ENCODE data around the gene POLR1A. TPM values are rescaled to one million over a fixed set of nuclear protein-coding genes. Genes with fewer than 3 reads are reported as not detected.

POLR1A gene
- total RNA-seq, 5 donors from 2014 or later (not counting 1 experiment from before 2014, with no cell fraction given): 22.0 to 28.7 (median 25.7) TPM

DNA sequence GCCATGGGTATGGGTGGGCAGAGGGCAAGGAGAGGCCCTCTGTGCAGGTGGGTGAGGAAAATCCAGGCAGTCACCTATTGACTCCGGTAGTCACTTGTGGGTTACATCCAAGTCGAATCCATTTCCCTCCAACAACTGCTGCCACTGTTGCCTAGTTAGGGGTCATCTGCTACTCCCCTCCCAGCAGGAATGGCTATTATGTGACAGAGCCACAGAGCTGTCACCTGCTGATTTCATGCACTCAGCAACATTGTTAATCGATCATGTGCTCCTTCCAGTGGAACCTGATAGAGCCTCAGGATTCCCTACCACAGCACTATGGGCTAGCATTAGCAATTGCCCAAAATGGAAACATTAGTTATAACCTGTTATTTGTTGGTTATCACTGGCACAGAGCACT, 31.4 kb downstream of the POLR1A start:
- no peak for ATAC-seq (replicated peaks in 1 of 4)
- Mint-ChIP-seq H3K27ac (peak overlapping the region in 1 of 2 donors; percentile 34), H3K4me1 (peaks cover 8 to 22% (median 21%) of the 10 kb centered on the region in 3 donors), H3K27me3 (no peaks in the 10 kb centered on the region), H3K9me3 (no peaks in the 10 kb centered on the region), H3K36me3 (peaks cover 57% of the 10 kb centered on the region), H3K4me3 (no peak overlapping the region)
- CTCF ChIA-PET: no interaction called here
- peaks cover 14 to 73% of the 10 kb centered on the region in 2 donors for H3K36me3 ChIP-seq (ENCODE audit: control insufficient read depth in 2 of 2, extremely low read depth in 1 of 2, insufficient read depth in 1 of 2, low read length in 1 of 2)
- POLR2A ChIA-PET: no interaction called here
- H3K27ac ChIP-seq (ENCODE audit: low read length): no peak overlapping the region
- peaks cover 0 to 14% of the 10 kb centered on the region in 2 experiments for H3K4me1 ChIP-seq (ENCODE audit: control insufficient read depth in 1 of 2, extremely low read depth in 1 of 2, insufficient read depth in 2 of 2, low read length in 2 of 2)
- no peaks in the 10 kb centered on the region for H3K27me3 ChIP-seq (replicated peaks in 1 of 2; ENCODE audit: control insufficient read depth in 2 of 2, extremely low read depth in 1 of 2, insufficient read depth in 2 of 2, low read length in 1 of 2)
- 90% methylated on average over 2 of the region's 3 CpGs for WGBS (ENCODE audit: insufficient coverage)
- no peak for DNase-seq
- no peak overlapping the region for H3K4me3 ChIP-seq (ENCODE audit: control insufficient read depth in 1 of 2, extremely low read depth in 1 of 2, low read length in 1 of 2)
- no peaks in the 10 kb centered on the region for H3K9me3 ChIP-seq

DNA sequence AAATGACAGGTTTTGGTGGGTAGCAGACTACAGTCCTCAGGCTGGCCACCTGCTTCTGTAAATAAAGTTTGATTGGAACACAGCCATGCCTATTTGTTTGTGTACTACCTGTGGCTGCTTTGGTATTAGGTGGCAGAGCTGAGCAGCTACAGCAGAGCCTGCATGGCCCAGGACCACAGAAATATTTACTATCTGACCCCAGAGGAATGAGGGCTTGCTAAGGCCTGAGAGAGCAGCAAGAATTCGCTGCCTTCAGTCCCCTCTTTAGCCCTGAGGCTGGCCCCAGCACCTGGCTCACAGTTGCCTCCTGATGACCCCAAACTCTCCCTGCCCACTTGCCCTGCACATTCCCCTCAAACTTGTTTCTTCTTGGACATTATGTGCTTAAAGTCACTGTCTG, 32.5 kb downstream of the POLR1A start:
- DNase-seq: no peak
- WGBS (ENCODE audit: insufficient coverage): 100% methylated on average over 1 of the region's 1 CpG
- Histone ChIP-seq H3K27me3 (replicated peaks in 1 of 2; ENCODE audit: control insufficient read depth in 2 of 2, extremely low read depth in 1 of 2, insufficient read depth in 2 of 2, low read length in 1 of 2) (no peaks in the 10 kb centered on the region), H3K4me3 (ENCODE audit: control insufficient read depth in 1 of 2, extremely low read depth in 1 of 2, low read length in 1 of 2) (no peak overlapping the region), H3K9me3 (no peaks in the 10 kb centered on the region), H3K4me1 (ENCODE audit: control insufficient read depth in 1 of 2, extremely low read depth in 1 of 2, insufficient read depth in 2 of 2, low read length in 2 of 2) (peaks cover 3 to 18% of the 10 kb centered on the region in 2 experiments), H3K27ac (ENCODE audit: low read length) (no peak overlapping the region), H3K36me3 (ENCODE audit: control insufficient read depth in 2 of 2, extremely low read depth in 1 of 2, insufficient read depth in 1 of 2, low read length in 1 of 2) (peaks cover 17 to 80% of the 10 kb centered on the region in 2 donors)
- Mint-ChIP-seq H3K9me3 (no peaks in the 10 kb centered on the region), H3K4me1 (peaks cover 7 to 23% (median 22%) of the 10 kb centered on the region in 3 donors), H3K36me3 (peaks cover 54% of the 10 kb centered on the region), H3K27ac (peak overlapping the region in 1 of 2 donors; percentile 23), H3K27me3 (no peaks in the 10 kb centered on the region), H3K4me3 (no peak overlapping the region)
- POLR2A ChIA-PET: interaction anchor here in 1 of 2 donors (0.7 kb wide), 1 partner anchor 43 kb away, joined by 4 read pairs; no protein-coding TSS in a partner anchor
- ATAC-seq (replicated peaks in 1 of 4): no peak
- CTCF ChIA-PET: interaction anchor here (0.7 kb wide), 2 partner anchors 237 to 269 kb away, joined by 7 to 8 read pairs; no protein-coding TSS in a partner anchor

GRCh38 chr2:86072271-86072858, 33.3 kb downstream of the POLR1A start:
- Histone ChIP-seq H3K4me1 (ENCODE audit: control insufficient read depth in 1 of 2, extremely low read depth in 1 of 2, insufficient read depth in 2 of 2, low read length in 2 of 2) (peaks cover 6 to 19% of the 10 kb centered on the region in 2 experiments), H3K36me3 (ENCODE audit: control insufficient read depth in 2 of 2, extremely low read depth in 1 of 2, insufficient read depth in 1 of 2, low read length in 1 of 2) (peaks cover 17 to 74% of the 10 kb centered on the region in 2 donors), H3K4me3 (ENCODE audit: control insufficient read depth in 1 of 2, extremely low read depth in 1 of 2, low read length in 1 of 2) (no peak overlapping the region), H3K27me3 (replicated peaks in 1 of 2; ENCODE audit: control insufficient read depth in 2 of 2, extremely low read depth in 1 of 2, insufficient read depth in 2 of 2, low read length in 1 of 2) (no peaks in the 10 kb centered on the region), H3K9me3 (no peaks in the 10 kb centered on the region), H3K27ac (ENCODE audit: low read length) (no peak overlapping the region)
- peak overlapping the region; percentile 65 to 68 for H3K27ac Mint-ChIP-seq
- no peaks in the 10 kb centered on the region for H3K9me3 Mint-ChIP-seq
- ATAC-seq (replicated peaks in 1 of 4): no peak
- H3K36me3 Mint-ChIP-seq: peaks cover 53% of the 10 kb centered on the region
- H3K4me3 Mint-ChIP-seq: no peak overlapping the region
- no peak for DNase-seq
- H3K27me3 Mint-ChIP-seq: no peaks in the 10 kb centered on the region
- WGBS (ENCODE audit: insufficient coverage): 79% methylated on average over 7 of the region's 9 CpGs
- POLR2A ChIA-PET: interaction anchor here in 1 of 2 donors (0.7 kb wide), 1 partner anchor 42 kb away, joined by 4 read pairs; no protein-coding TSS in a partner anchor
- CTCF ChIA-PET: interaction anchor here (0.7 kb wide), 2 partner anchors 236 to 268 kb away, joined by 7 to 8 read pairs; no protein-coding TSS in a partner anchor
- H3K4me1 Mint-ChIP-seq: peaks cover 16 to 27% (median 21%) of the 10 kb centered on the region in 3 donors

- Mint-ChIP-seq H3K4me3 (no peak overlapping the region), H3K4me1 (peaks cover 15 to 25% (median 17%) of the 10 kb centered on the region in 3 donors), H3K36me3 (peaks cover 54% of the 10 kb centered on the region), H3K27ac (no peak overlapping the region), H3K9me3 (no peaks in the 10 kb centered on the region), H3K27me3 (no peaks in the 10 kb centered on the region)
- ATAC-seq (replicated peaks in 1 of 4) (no peak), DNase-seq (no peak)
- Histone ChIP-seq H3K4me3 (ENCODE audit: control insufficient read depth in 1 of 2, extremely low read depth in 1 of 2, low read length in 1 of 2) (no peak overlapping the region), H3K27ac (ENCODE audit: low read length) (no peak overlapping the region), H3K27me3 (replicated peaks in 1 of 2; ENCODE audit: control insufficient read depth in 2 of 2, extremely low read depth in 1 of 2, insufficient read depth in 2 of 2, low read length in 1 of 2) (no peaks in the 10 kb centered on the region), H3K36me3 (ENCODE audit: control insufficient read depth in 2 of 2, extremely low read depth in 1 of 2, insufficient read depth in 1 of 2, low read length in 1 of 2) (peaks cover 17 to 70% of the 10 kb centered on the region in 2 donors), H3K4me1 (ENCODE audit: control insufficient read depth in 1 of 2, extremely low read depth in 1 of 2, insufficient read depth in 2 of 2, low read length in 2 of 2) (peaks cover 6 to 15% of the 10 kb centered on the region in 2 experiments), H3K9me3 (no peaks in the 10 kb centered on the region)
- POLR2A ChIA-PET: no interaction called here
- no CpG with 5 or more reads among the region's 2 CpGs for WGBS (ENCODE audit: insufficient coverage)
- CTCF ChIA-PET: interaction anchor here in 1 of 2 donors (0.7 kb wide), 1 partner anchor 25 kb away, joined by 3 read pairs; no protein-coding TSS in a partner anchor
Measured at GRCh38 chr2:86070868-86071267, 34.8 kb downstream of the POLR1A start.

DNA sequence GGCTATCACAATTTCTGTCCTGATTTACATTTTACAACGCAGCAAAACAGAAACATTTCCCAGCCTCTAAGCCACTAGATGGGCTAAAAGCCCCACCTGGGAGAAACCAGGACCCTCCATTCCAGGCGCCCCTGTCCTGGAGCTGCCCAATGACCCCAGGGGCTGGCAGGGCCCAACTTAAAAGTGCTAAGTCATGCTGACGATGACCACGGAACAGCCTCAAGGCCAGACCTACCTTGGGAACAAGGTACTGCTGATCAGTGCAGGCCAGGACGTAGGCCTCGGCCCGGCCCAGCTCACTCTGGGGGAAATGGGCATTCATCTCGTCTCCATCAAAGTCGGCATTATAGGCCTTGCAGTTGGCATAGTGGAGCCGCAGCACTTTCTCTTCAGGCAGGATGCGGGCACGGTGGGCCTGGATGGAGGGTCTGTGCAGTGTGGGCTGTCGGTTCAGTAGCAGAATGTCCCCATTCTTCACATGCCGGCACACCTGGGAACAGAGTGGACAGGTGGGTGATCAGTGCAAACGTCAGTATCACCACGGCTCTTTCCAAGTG, 35.8 kb downstream of the POLR1A start:
- ChIA-PET POLR2A (no interaction called here), CTCF (no interaction called here)
- H3K9me3 ChIP-seq: no peaks in the 10 kb centered on the region
- H3K4me1 Mint-ChIP-seq: peaks cover 15 to 25% (median 17%) of the 10 kb centered on the region in 3 donors
- no peaks in the 10 kb centered on the region for H3K9me3 Mint-ChIP-seq
- no peak overlapping the region for H3K4me3 ChIP-seq (ENCODE audit: control insufficient read depth in 1 of 2, extremely low read depth in 1 of 2, low read length in 1 of 2)
- ATAC-seq (replicated peaks in 1 of 4) (no peak), DNase-seq (no peak)
- no peak overlapping the region for H3K27ac ChIP-seq (ENCODE audit: low read length)
- no peak overlapping the region for H3K27ac Mint-ChIP-seq
- over 99% methylated on average over 15 of the region's 16 CpGs for WGBS (ENCODE audit: insufficient coverage)
- peaks cover 17 to 79% of the 10 kb centered on the region in 2 donors for H3K36me3 ChIP-seq (ENCODE audit: control insufficient read depth in 2 of 2, extremely low read depth in 1 of 2, insufficient read depth in 1 of 2, low read length in 1 of 2)
- no peaks in the 10 kb centered on the region for H3K27me3 ChIP-seq (replicated peaks in 1 of 2; ENCODE audit: control insufficient read depth in 2 of 2, extremely low read depth in 1 of 2, insufficient read depth in 2 of 2, low read length in 1 of 2)
- H3K36me3 Mint-ChIP-seq: peaks cover 61% of the 10 kb centered on the region
- no peak overlapping the region for H3K4me3 Mint-ChIP-seq
- peaks cover 6 to 15% of the 10 kb centered on the region in 2 experiments for H3K4me1 ChIP-seq (ENCODE audit: control insufficient read depth in 1 of 2, extremely low read depth in 1 of 2, insufficient read depth in 2 of 2, low read length in 2 of 2)
- H3K27me3 Mint-ChIP-seq: no peaks in the 10 kb centered on the region

- Histone ChIP-seq H3K27ac (ENCODE audit: low read length) (no peak overlapping the region), H3K27me3 (replicated peaks in 1 of 2; ENCODE audit: control insufficient read depth in 2 of 2, extremely low read depth in 1 of 2, insufficient read depth in 2 of 2, low read length in 1 of 2) (no peaks in the 10 kb centered on the region), H3K9me3 (no peaks in the 10 kb centered on the region), H3K4me1 (ENCODE audit: control insufficient read depth in 1 of 2, extremely low read depth in 1 of 2, insufficient read depth in 2 of 2, low read length in 2 of 2) (peaks cover 6 to 15% of the 10 kb centered on the region in 2 experiments), H3K36me3 (ENCODE audit: control insufficient read depth in 2 of 2, extremely low read depth in 1 of 2, insufficient read depth in 1 of 2, low read length in 1 of 2) (peaks cover 17 to 78% of the 10 kb centered on the region in 2 donors), H3K4me3 (ENCODE audit: control insufficient read depth in 1 of 2, extremely low read depth in 1 of 2, low read length in 1 of 2) (no peak overlapping the region)
- ChIA-PET CTCF (interaction anchor here in 1 of 2 donors (0.6 kb wide), 1 partner anchor 39 kb away, joined by 7 read pairs; no protein-coding TSS in a partner anchor), POLR2A (no interaction called here)
- H3K27me3 Mint-ChIP-seq: no peaks in the 10 kb centered on the region
- ATAC-seq (replicated peaks in 1 of 4) (no peak), DNase-seq (no peak)
- WGBS (ENCODE audit: insufficient coverage): 100% methylated on average over 2 of the region's 8 CpGs
- peak overlapping the region in 1 of 2 donors; percentile 31 for H3K27ac Mint-ChIP-seq
- H3K4me3 Mint-ChIP-seq: no peak overlapping the region
- peaks cover 0 to under 1% (median 0%) of the 10 kb centered on the region in 3 donors for H3K9me3 Mint-ChIP-seq
- peaks cover 66% of the 10 kb centered on the region for H3K36me3 Mint-ChIP-seq
- peaks cover 15 to 25% (median 17%) of the 10 kb centered on the region in 3 donors for H3K4me1 Mint-ChIP-seq
Measured at GRCh38 chr2:86069091-86069685, 36.5 kb downstream of the POLR1A start.

All from T-cell (primary cell).